GM12878 (cell line): ENCODE data around the gene DOCK7.

Experiments
- BCL11A ChIP-seq: IDR thresholded peaks from 2 replicates; pipeline ENCODE4 v1.6.1; 2011; ENCODE audit warnings: low read depth, low read length
- TF ChIP-seq, protein P1 (sequence below), 3 experiments: IDR thresholded peaks in 2 of 3; conservative IDR thresholded peaks in 1 of 3; 2 replicates each; pipeline ENCODE4 v1.5.1; 2011; ENCODE audit warnings: low read depth in 3 of 3, low read length in 3 of 3, mild to moderate bottlenecking in 3 of 3, control low read depth in 2 of 3, moderate library complexity in 2 of 3, inconsistent platforms in 1 of 3, mixed read lengths in 1 of 3; ENCODE audit not compliant: control insufficient read depth in 2 of 3, insufficient read depth in 1 of 3; ENCODE audit errors: extremely low read depth in 1 of 3

DNA sequence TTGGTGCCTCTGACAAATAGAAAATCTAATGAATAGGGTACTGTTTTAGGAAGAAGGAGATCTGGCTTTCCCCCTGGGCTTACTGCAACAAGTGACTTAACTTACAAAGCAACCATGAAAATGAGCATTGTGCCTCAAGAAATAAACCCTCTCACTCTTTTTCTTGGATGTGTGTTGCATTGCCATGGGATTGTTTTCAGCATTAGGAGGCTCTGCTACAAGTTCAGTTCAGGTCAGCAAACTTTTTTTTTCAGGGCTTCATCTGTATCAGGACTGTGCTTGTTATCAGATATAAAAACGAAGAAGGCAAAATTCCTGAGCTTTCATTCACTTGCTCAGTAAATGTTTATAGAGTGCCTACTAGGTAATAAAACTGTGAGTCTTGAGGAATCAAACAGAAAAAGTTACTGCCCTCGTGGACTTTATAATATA lies 37.8 kb upstream of the DOCK7 start:
- TF ChIP-seq, protein P1, sequence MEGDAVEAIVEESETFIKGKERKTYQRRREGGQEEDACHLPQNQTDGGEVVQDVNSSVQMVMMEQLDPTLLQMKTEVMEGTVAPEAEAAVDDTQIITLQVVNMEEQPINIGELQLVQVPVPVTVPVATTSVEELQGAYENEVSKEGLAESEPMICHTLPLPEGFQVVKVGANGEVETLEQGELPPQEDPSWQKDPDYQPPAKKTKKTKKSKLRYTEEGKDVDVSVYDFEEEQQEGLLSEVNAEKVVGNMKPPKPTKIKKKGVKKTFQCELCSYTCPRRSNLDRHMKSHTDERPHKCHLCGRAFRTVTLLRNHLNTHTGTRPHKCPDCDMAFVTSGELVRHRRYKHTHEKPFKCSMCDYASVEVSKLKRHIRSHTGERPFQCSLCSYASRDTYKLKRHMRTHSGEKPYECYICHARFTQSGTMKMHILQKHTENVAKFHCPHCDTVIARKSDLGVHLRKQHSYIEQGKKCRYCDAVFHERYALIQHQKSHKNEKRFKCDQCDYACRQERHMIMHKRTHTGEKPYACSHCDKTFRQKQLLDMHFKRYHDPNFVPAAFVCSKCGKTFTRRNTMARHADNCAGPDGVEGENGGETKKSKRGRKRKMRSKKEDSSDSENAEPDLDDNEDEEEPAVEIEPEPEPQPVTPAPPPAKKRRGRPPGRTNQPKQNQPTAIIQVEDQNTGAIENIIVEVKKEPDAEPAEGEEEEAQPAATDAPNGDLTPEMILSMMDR (IDR thresholded peaks at IDR 0.05 in 2 of 3, conservative IDR thresholded peaks at IDR 0.05 in 1 of 3; ENCODE audit: control insufficient read depth in 2 of 3, extremely low read depth in 1 of 3, insufficient read depth in 1 of 3, low read depth in 3 of 3, low read length in 3 of 3) = no peak
- TF ChIP-seq BCL11A = no peak
